AG04449 (cell line): Measurements from ENCODE around the gene IMMP2L.

Source experiments
- CTCF ChIA-PET: fragments of 350-600 bp; formaldehyde crosslinking; extraction: SDS; loops from one replicate; lab custom pipeline; 2021; ENCODE audit warnings: antibody characterized with exemption; lab: Yijun Ruan, JAX
- POLR2A ChIA-PET: fragments of 400-600, 350-600 bp; formaldehyde crosslinking; extraction: SDS; loops from one replicate; lab custom pipeline; 2020; ENCODE audit warnings: antibody characterized with exemption, inconsistent platforms; lab: Yijun Ruan, JAX
- DNase-seq: peaks from one replicate; pipeline ENCODE4 v3.0.0-alpha.2; 2010; ENCODE audit warnings: low read depth, low spot score
- H3K4me3 ChIP-seq: 2 replicates; pipeline ENCODE4 v1.5.1; 2011; ENCODE audit warnings: low read depth, mild to moderate bottlenecking, control low read depth, low read length
- TF ChIP-seq, protein P1 (sequence below): IDR thresholded peaks from one replicate; pipeline ENCODE4 v1.5.1; 2011; ENCODE audit warnings: mild to moderate bottlenecking, moderate library complexity, low read length, control low read depth, inconsistent platforms; ENCODE audit not compliant: insufficient read depth; ENCODE audit errors: missing control alignments

The IMMP2L gene

GRCh38 chr7:110813986-110814385 is 748.3 kb downstream of the IMMP2L start:
- CTCF ChIA-PET = no interaction called here

GRCh38 chr7:110809832-110810231 is 752.5 kb downstream of the IMMP2L start:
- CTCF ChIA-PET = no interaction called here
- TF ChIP-seq, protein P1, sequence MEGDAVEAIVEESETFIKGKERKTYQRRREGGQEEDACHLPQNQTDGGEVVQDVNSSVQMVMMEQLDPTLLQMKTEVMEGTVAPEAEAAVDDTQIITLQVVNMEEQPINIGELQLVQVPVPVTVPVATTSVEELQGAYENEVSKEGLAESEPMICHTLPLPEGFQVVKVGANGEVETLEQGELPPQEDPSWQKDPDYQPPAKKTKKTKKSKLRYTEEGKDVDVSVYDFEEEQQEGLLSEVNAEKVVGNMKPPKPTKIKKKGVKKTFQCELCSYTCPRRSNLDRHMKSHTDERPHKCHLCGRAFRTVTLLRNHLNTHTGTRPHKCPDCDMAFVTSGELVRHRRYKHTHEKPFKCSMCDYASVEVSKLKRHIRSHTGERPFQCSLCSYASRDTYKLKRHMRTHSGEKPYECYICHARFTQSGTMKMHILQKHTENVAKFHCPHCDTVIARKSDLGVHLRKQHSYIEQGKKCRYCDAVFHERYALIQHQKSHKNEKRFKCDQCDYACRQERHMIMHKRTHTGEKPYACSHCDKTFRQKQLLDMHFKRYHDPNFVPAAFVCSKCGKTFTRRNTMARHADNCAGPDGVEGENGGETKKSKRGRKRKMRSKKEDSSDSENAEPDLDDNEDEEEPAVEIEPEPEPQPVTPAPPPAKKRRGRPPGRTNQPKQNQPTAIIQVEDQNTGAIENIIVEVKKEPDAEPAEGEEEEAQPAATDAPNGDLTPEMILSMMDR = no peak
- DNase-seq = no peak
- POLR2A ChIA-PET = no interaction called here
- no peak overlapping the region for H3K4me3 ChIP-seq

More at GRCh38 chr7:110813986-110814385, 748.3 kb downstream of the IMMP2L start:
- no peak for DNase-seq
- TF ChIP-seq, protein P1 = no peak
- no peak overlapping the region for H3K4me3 ChIP-seq
- POLR2A ChIA-PET = no interaction called here

DNA sequence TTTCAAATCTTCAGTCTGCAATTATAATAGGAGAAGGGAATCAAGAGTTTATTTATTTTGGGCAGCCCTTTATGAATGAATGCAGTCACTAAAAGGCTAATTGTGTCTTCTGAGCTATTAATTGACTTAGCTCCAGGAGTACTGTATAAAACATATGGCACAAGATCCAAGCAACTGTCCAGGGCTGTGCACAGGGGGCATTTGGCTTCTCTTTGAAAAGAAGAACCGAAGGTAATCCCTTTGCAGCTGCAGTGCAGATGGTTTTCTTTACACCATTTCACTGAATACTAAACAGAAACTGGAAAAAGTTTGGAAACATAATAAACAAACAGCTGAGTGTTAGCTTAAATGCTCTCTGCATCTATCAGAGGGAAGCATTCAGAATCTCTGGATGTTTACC is 753.9 kb downstream of the IMMP2L start:
- DNase-seq = no peak
- ChIA-PET CTCF (no interaction called here), POLR2A (no interaction called here)
- TF ChIP-seq, protein P1 = no peak
- H3K4me3 ChIP-seq = no peak overlapping the region

DNA sequence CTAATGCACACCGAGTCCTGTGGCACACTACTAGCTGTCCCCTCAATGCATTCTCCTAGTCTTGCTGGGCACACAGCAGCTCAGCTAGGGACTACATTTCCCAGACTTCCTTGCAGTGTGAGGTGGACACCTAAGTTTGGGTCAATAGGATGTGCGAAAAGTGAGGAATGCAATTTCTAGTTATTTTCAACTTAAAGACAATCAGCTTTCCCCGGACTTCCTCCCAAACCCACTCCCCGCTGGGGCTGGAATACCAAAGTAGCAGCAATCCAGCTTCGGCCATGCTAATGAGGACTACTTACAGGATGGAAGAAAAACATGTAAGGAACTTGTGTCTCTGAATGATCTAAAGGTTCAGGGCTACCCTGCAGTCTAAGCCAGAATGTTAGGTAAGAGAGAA is 757.8 kb downstream of the IMMP2L start:
- POLR2A ChIA-PET = no interaction called here
- TF ChIP-seq, protein P1 = no peak
- no peak for DNase-seq
- CTCF ChIA-PET = no interaction called here
- no peak overlapping the region for H3K4me3 ChIP-seq

DNA sequence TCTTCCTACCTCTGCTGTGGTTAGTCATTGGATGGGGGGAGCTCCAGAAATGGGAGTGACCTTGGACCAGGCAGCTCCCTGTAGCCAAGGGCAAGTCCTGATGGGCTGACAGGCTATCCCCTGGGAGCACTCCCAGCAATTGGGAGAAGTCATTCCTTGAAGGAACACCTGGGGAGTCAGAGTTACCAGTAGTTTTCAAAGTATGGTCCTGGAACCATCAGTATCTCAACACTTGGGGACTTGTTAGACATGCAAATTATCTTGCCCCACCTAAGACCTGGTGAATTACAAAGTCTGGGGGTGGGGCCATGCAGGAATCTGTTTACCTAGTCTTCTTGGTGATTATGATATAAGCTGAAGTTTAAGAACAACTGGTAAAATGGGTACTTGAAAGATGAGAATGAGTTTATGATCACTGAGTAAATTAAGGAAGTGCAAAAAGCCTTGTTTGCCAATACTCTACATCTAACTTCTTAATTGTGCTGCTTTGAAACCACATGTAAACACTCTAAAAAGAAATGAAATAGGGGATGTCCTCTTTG is 758.6 kb downstream of the IMMP2L start:
- no peak for DNase-seq
- H3K4me3 ChIP-seq = no peak overlapping the region
- ChIA-PET CTCF (no interaction called here), POLR2A (no interaction called here)
- TF ChIP-seq, protein P1 = no peak

DNA sequence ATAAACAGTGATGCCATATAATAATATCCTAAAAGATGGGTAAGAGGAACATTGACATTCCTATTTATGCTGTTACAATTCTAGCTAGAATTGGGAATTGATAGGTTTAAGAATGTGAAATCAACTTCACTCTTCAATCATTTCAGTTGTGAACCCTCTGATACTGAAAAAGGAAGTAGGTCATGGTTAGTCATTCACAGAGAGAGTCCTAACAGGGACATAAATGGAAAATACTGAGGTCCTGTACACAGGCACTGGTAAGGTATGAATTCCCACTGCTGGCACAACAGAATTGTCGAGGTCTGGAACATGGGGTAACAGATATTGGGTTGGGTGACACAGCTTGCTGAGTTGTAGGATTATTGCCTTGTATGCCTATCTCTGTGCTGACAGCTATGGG is 760.8 kb downstream of the IMMP2L start:
- TF ChIP-seq, protein P1 = no peak
- no peak for DNase-seq
- ChIA-PET POLR2A (no interaction called here), CTCF (no interaction called here)
- no peak overlapping the region for H3K4me3 ChIP-seq
